IMR-90 (cell line): ENCODE data around the gene NHLH2. TPM values are rescaled to one million over a fixed set of nuclear protein-coding genes. Genes with fewer than 3 reads are reported as not detected.

Source experiments
- ATAC-seq: fragments of 200-7000 bp; cut with Tn5 transposase; 2 replicates; pipeline ENCODE4 v1.9.1; 2020; ENCODE audit warnings: low read depth, mild to moderate bottlenecking, moderate library complexity
- BruUV-seq: library from RNA; stranded (reverse); fragments of 400-500 nt; replicated peaks from 2 replicates; lab custom pipeline; 2021; lab: Mats Ljungman, UMichigan
- CTCF ChIA-PET: fragments of 300-600 bp; formaldehyde crosslinking; extraction: SDS; loops from one replicate; lab custom pipeline; 2021; ENCODE audit warnings: antibody characterized with exemption; lab: Yijun Ruan, JAX
- POLR2A ChIA-PET: fragments of 300-600 bp; sonication (Branson Sonifier 250); formaldehyde crosslinking; loops from one replicate; lab custom pipeline; 2022; ENCODE audit warnings: antibody characterized with exemption; ENCODE audit not compliant: unreplicated experiment; lab: Charles Lee
- DNase-seq: peaks from one replicate; pipeline ENCODE4 v3.0.0; 2013
- H2AFZ ChIP-seq: replicated peaks from 2 replicates; pipeline ENCODE3; 2013; ENCODE audit warnings: low read length, mild to moderate bottlenecking; ENCODE audit not compliant: poor library complexity
- H2AK5ac ChIP-seq: 2 replicates; pipeline ENCODE4 v1.6.1; 2013; ENCODE audit warnings: low read depth, low read length, inconsistent platforms
- H2AK9ac ChIP-seq: replicated peaks from 2 replicates; pipeline ENCODE3; 2013; ENCODE audit warnings: mild to moderate bottlenecking, low read depth, low read length, moderate library complexity; ENCODE audit not compliant: poor library complexity
- H2BK120ac ChIP-seq: 2 replicates; pipeline ENCODE4 v1.6.1; 2013; ENCODE audit warnings: low read depth, low read length, inconsistent platforms
- H2BK15ac ChIP-seq: 3 replicates; pipeline ENCODE4 v1.6.1; 2013; ENCODE audit warnings: low read depth, low read length, inconsistent platforms
- H2BK20ac ChIP-seq: 2 replicates; pipeline ENCODE4 v1.6.1; 2013; ENCODE audit warnings: low read depth, mild to moderate bottlenecking, inconsistent platforms, low read length, moderate library complexity
- H2BK5ac ChIP-seq: 2 replicates; pipeline ENCODE4 v1.6.1; 2013; ENCODE audit warnings: mild to moderate bottlenecking, low read depth, low read length, inconsistent platforms; ENCODE audit not compliant: poor library complexity, severe bottlenecking
- H3K14ac ChIP-seq: replicated peaks from 2 replicates; pipeline ENCODE4 v1.6.1; 2013; ENCODE audit warnings: low read depth, low read length, inconsistent platforms
- H3K18ac ChIP-seq: 2 replicates; pipeline ENCODE4 v1.6.1; 2013; ENCODE audit warnings: low read depth, low read length, control low read depth
- H3K23ac ChIP-seq: 2 replicates; pipeline ENCODE4 v1.6.1; 2013; ENCODE audit warnings: low read depth, low read length, inconsistent platforms
- H3K27ac ChIP-seq: 2 replicates; pipeline ENCODE4 v1.5.1; 2013; ENCODE audit warnings: mild to moderate bottlenecking, control low read depth, low read length; ENCODE audit not compliant: insufficient read depth
- H3K27me3 ChIP-seq: 2 replicates; pipeline ENCODE4 v1.6.1; 2013; ENCODE audit warnings: low read length; ENCODE audit not compliant: control insufficient read depth, insufficient read depth
- H3K36me3 ChIP-seq: 2 replicates; pipeline ENCODE4 v1.6.1; 2013; ENCODE audit warnings: low read length, mixed read lengths; ENCODE audit not compliant: control insufficient read depth, insufficient read depth
- H3K4ac ChIP-seq: 2 replicates; pipeline ENCODE4 v1.6.1; 2013; ENCODE audit warnings: low read depth, low read length, inconsistent platforms
- H3K4me1 ChIP-seq: 2 replicates; pipeline ENCODE4 v1.6.1; 2013; ENCODE audit warnings: low read length, mixed read lengths; ENCODE audit not compliant: control insufficient read depth, insufficient read depth
- H3K4me2 ChIP-seq: 2 replicates; pipeline ENCODE4 v1.6.1; 2013; ENCODE audit warnings: low read depth, mild to moderate bottlenecking, control low read depth, low read length, moderate library complexity
- H3K4me3 ChIP-seq: 2 replicates; pipeline ENCODE4 v1.5.1; 2013; ENCODE audit warnings: low read depth, mild to moderate bottlenecking, control low read depth, low read length, moderate library complexity; ENCODE audit not compliant: insufficient read depth
- H3K56ac ChIP-seq: 2 replicates; pipeline ENCODE4 v1.6.1; 2013; ENCODE audit warnings: low read length, inconsistent platforms; ENCODE audit not compliant: insufficient read depth; ENCODE audit errors: extremely low read depth
- H3K79me1 ChIP-seq, 2 experiments: 2 replicates each; pipeline ENCODE4 v1.6.1; 2013; ENCODE audit warnings: low read length in 2 of 2, inconsistent platforms in 1 of 2, low read depth in 1 of 2
- H3K9ac ChIP-seq: 2 replicates; pipeline ENCODE4 v1.6.1; 2013; ENCODE audit warnings: low read depth, low read length, control low read depth
- H3K9me1 ChIP-seq: 2 replicates; pipeline ENCODE4 v1.6.1; 2013; ENCODE audit warnings: low read length, inconsistent platforms; ENCODE audit not compliant: insufficient read depth
- H3K9me3 ChIP-seq: 2 replicates; pipeline ENCODE4 v1.6.1; 2013; ENCODE audit warnings: low read length; ENCODE audit not compliant: control insufficient read depth, insufficient read depth
- H4K20me1 ChIP-seq: 2 replicates; pipeline ENCODE4 v1.6.1; 2013; ENCODE audit warnings: low read length, inconsistent platforms; ENCODE audit not compliant: insufficient read depth
- H4K5ac ChIP-seq: 2 replicates; pipeline ENCODE4 v1.6.1; 2013; ENCODE audit warnings: mild to moderate bottlenecking, low read depth, low read length, control low read depth
- H4K8ac ChIP-seq, 2 experiments: 2 replicates each; pipeline ENCODE4 v1.6.1; 2013; ENCODE audit warnings: low read depth in 2 of 2, low read length in 2 of 2, control low read depth in 1 of 2, inconsistent platforms in 1 of 2
- H4K91ac ChIP-seq: 2 replicates; pipeline ENCODE4 v1.6.1; 2013; ENCODE audit warnings: low read depth, low read length, inconsistent platforms; ENCODE audit not compliant: insufficient read depth
- BHLHE40 ChIP-seq: fragments of 150-350 bp; IDR thresholded peaks from 2 replicates; pipeline ENCODE4 v1.6.1; 2016; ENCODE audit warnings: mild to moderate bottlenecking, low read depth, low read length
- CEBPB ChIP-seq: IDR thresholded peaks from 2 replicates; pipeline ENCODE4 v1.6.1; 2012; ENCODE audit warnings: low read depth, low read length, improper control_type of control experiment
- CHD1 ChIP-seq: IDR thresholded peaks from 2 replicates; pipeline ENCODE4 v1.6.1; 2012; ENCODE audit warnings: low read depth, low read length, improper control_type of control experiment
- ELK1 ChIP-seq: fragments of 150-350 bp; IDR thresholded peaks from 2 replicates; pipeline ENCODE4 v1.6.1; 2016; ENCODE audit warnings: low read depth, mild to moderate bottlenecking, low read length, moderate library complexity, borderline replicate concordance
- FOS ChIP-seq: fragments of 150-350 bp; IDR thresholded peaks from 2 replicates; pipeline ENCODE4 v1.6.1; 2016; ENCODE audit warnings: low read depth, low read length
- MAFK ChIP-seq: IDR thresholded peaks from 2 replicates; pipeline ENCODE4 v1.6.1; 2012; ENCODE audit warnings: low read depth, low read length, improper control_type of control experiment
- MAZ ChIP-seq: IDR thresholded peaks from 2 replicates; pipeline ENCODE4 v1.6.1; 2012; ENCODE audit warnings: low read depth, mild to moderate bottlenecking, low read length, improper control_type of control experiment, moderate library complexity, borderline replicate concordance
- MXI1 ChIP-seq: IDR thresholded peaks from 2 replicates; pipeline ENCODE4 v1.6.1; 2012; ENCODE audit warnings: low read depth, mild to moderate bottlenecking, low read length, moderate library complexity, borderline replicate concordance
- NFE2L2 ChIP-seq: fragments of 150-350 bp; IDR thresholded peaks from 2 replicates; pipeline ENCODE4 v1.6.1; 2016; ENCODE audit warnings: low read depth, mild to moderate bottlenecking, low read length
- POLR2A ChIP-seq: IDR thresholded peaks from 2 replicates; pipeline ENCODE4 v1.6.1; 2012; ENCODE audit warnings: mild to moderate bottlenecking, low read depth, low read length
- RAD21 ChIP-seq: IDR thresholded peaks from 2 replicates; pipeline ENCODE4 v1.6.1; 2012; ENCODE audit warnings: low read length, improper control_type of control experiment
- RCOR1 ChIP-seq: IDR thresholded peaks from 2 replicates; pipeline ENCODE4 v1.6.1; 2012; ENCODE audit warnings: mild to moderate bottlenecking, low read length, improper control_type of control experiment; ENCODE audit not compliant: insufficient replicate concordance
- SMC3 ChIP-seq: fragments of 150-350 bp; IDR thresholded peaks from 2 replicates; pipeline ENCODE4 v1.6.1; 2016; ENCODE audit warnings: low read depth, mild to moderate bottlenecking, antibody characterized with exemption, low read length, moderate library complexity
- WGBS, 2 experiments: methylation state at CpG; one replicate each; pipeline versions ENCODE4 v1.1.5 to v1.1.7; 2013; ENCODE audit warnings: missing lambda C conversion rate in 2 of 2; ENCODE audit not compliant: insufficient read length in 1 of 2; ENCODE audit errors: extremely low coverage in 2 of 2; 5-methylcytosine and 5-hydroxymethylcytosine counted together
- dilution Hi-C: fragments of 300-500 bp; cut with HindIII; formaldehyde crosslinking; loops from one replicate; pipeline ENCODE4 v1.14.3; 2018; ENCODE audit warnings: low sequenced_read_pairs; ENCODE audit not compliant: unreplicated experiment
- in situ Hi-C: fragments of 300-500 bp; cut with MboI; formaldehyde crosslinking; loops from 3 replicates; pipeline ENCODE4 v1.14.3; 2019; ENCODE audit warnings: low sequenced_read_pairs, inconsistent platforms, mixed read lengths
- intact Hi-C: fragments of 100-400 bp; cut with micrococcal nuclease; formaldehyde crosslinking; loops from 2 replicates; pipeline ENCODE4 v1.10.0; 2022
- polyA plus RNA-seq, 3 experiments: library from polyadenylated mRNA; depleted of rRNA; stranded (reverse); fragments of >200 nt; gene quantifications; 2 replicates each; pipeline ENCODE4 v1.2.3, GENCODE V29; 2012; ENCODE audit warnings: low replicate concordance in 1 of 3
- total RNA-seq: library from RNA; depleted of rRNA; stranded (reverse); fragments of >200 nt; gene quantifications from 2 replicates; pipeline ENCODE4 v1.2.3, GENCODE V29; 2012

The NHLH2 gene
- total and polyA plus RNA-seq, 2 of the 4 experiments (the other 2 are of a cell fraction) = not detected

GRCh38 chr1:115811140-115811828 is 29.6 kb downstream of the NHLH2 start:
- Histone ChIP-seq H3K4me3 (no peak overlapping the region), H2BK5ac (no peak overlapping the region), H3K18ac (no peak overlapping the region), H4K5ac (no peak overlapping the region), H4K20me1 (no peaks in the 10 kb centered on the region), H2AK9ac (no peak overlapping the region), H3K4me2 (no peak overlapping the region), H2BK20ac (no peak overlapping the region), H2BK15ac (no peak overlapping the region), H3K56ac (no peak overlapping the region), H3K9ac (no peak overlapping the region), H2AFZ (no peak overlapping the region), H3K27me3 (peaks cover 4% of the 10 kb centered on the region), H3K27ac (no peak overlapping the region), H4K91ac (no peak overlapping the region), H3K9me3 (no peaks in the 10 kb centered on the region), H2BK120ac (no peak overlapping the region), H3K4ac (no peak overlapping the region), H2AK5ac (no peak overlapping the region), H3K14ac (no peak overlapping the region), H3K23ac (no peak overlapping the region), H4K8ac (no peak overlapping the region), H3K4me1 (no peaks in the 10 kb centered on the region), H3K36me3 (no peaks in the 10 kb centered on the region), H3K79me1 (no peaks in the 10 kb centered on the region), H3K9me1 (no peaks in the 10 kb centered on the region)
- POLR2A ChIA-PET = no interaction called here
- in situ Hi-C loops (no loop called here), intact Hi-C loops (no loop called here), dilution Hi-C loops (no loop called here)
- ATAC-seq (no peak), DNase-seq (no peak)
- TF ChIP-seq CHD1 = no peak
- no peak for TF ChIP-seq FOS
- TF ChIP-seq CEBPB = no peak
- no peak for TF ChIP-seq BHLHE40
- TF ChIP-seq MAZ = no peak
- no peak for TF ChIP-seq MXI1
- TF ChIP-seq ELK1 = no peak
- TF ChIP-seq RCOR1 = no peak
- no peak for TF ChIP-seq NFE2L2
- TF ChIP-seq MAFK = no peak
- no peak for TF ChIP-seq SMC3
- no peak for TF ChIP-seq POLR2A
- TF ChIP-seq RAD21 = no peak
- 33% methylated on average over 1 of the region's 3 CpGs; no CpG with 5 or more reads in 1 of the 2 experiments for WGBS, 2 experiments
- no TSS peak for BruUV-seq
- CTCF ChIA-PET = no interaction called here
